Activated T-cell treated with anti-CD3 and anti-CD28 coated beads, Interleukin-2, amount 50 U/mL, for 72 hours (primary cell): Measurements from ENCODE around the gene DOLK. TPM values are rescaled to one million over a fixed set of nuclear protein-coding genes. Genes with fewer than 3 reads are reported as not detected.
"Not testable (repeated sequence)": the region's sequence is repeated elsewhere in the genome, so short reads cannot be mapped to it uniquely, and the experiment has no call there.

Source experiments
- ATAC-seq, 2 donors: fragments of 150-1000 bp; cut with Tn5 transposase; replicated peaks in 1 of 2; 2 replicates each; pipeline ENCODE4 v1.10.0; 2021; ENCODE audit warnings: moderate library complexity in 2 of 2, mild to moderate bottlenecking in 1 of 2
- DNase-seq, 2 donors: peaks; one replicate each; pipeline ENCODE4 v3.0.0; 2021 to 2022; ENCODE audit warnings: mixed read lengths in 1 of 2
- H3K27ac Mint-ChIP-seq: one replicate; pipeline ENCODE4 v1.8.0; 2022; ENCODE audit warnings: mild to moderate bottlenecking, moderate library complexity, mixed read lengths
- H3K27me3 Mint-ChIP-seq: one replicate; pipeline ENCODE4 v1.8.0; 2022; ENCODE audit warnings: low read depth, mixed read lengths
- H3K36me3 Mint-ChIP-seq, 2 donors: one replicate each; pipeline ENCODE4 v1.8.0; 2022; ENCODE audit warnings: mixed read lengths in 2 of 2, mild to moderate bottlenecking in 1 of 2; ENCODE audit not compliant: insufficient read depth in 2 of 2
- H3K4me1 Mint-ChIP-seq: one replicate; pipeline ENCODE4 v1.8.0; 2022; ENCODE audit warnings: low read depth, mixed read lengths
- H3K4me3 Mint-ChIP-seq, 2 donors: one replicate each; pipeline ENCODE4 v1.8.0; 2022; ENCODE audit warnings: mild to moderate bottlenecking in 2 of 2, mixed read lengths in 2 of 2, moderate library complexity in 2 of 2
- H3K9me3 Mint-ChIP-seq, 2 donors: one replicate each; pipeline ENCODE4 v1.8.0; 2022; ENCODE audit warnings: mixed read lengths in 2 of 2
- total RNA-seq, 2 donors: library from RNA; stranded (reverse); gene quantifications; one replicate each; pipeline ENCODE4 v1.2.3, GENCODE V29; 2022

The DOLK gene
- 1 to 10 TPM; 6.8 to 6.9 TPM for total RNA-seq

- Mint-ChIP-seq H3K27ac (peak within 1 kb of the TSS; percentile 95), H3K4me1 (peaks cover 57% of the 10 kb centered on the region), H3K27me3 (no peaks in the 10 kb centered on the region), H3K4me3 (peak within 1 kb of the TSS; percentile 96 to 97), H3K36me3 (peaks cover 5 to 14% of the 10 kb centered on the region in 2 donors), H3K9me3 (no peaks in the 10 kb centered on the region)
- ATAC-seq: peak; percentile 88
- DNase-seq: peak; percentile 99 to 100
Measured at GRCh38 chr9:128947527-128948301, at the start of gene DOLK, which contains the start of gene NUP188. Gene DOLK, minus strand, starts transcription at chr9:128947603. Its CDS starts 300 bp downstream, at chr9:128947303. Gene NUP188, plus strand, starts transcription at chr9:128947699. Its CDS starts 21 bp downstream, at chr9:128947720.

- H3K4me3 Mint-ChIP-seq: no peak overlapping the region
- no peak for DNase-seq
- no peaks in the 10 kb centered on the region for H3K9me3 Mint-ChIP-seq
- peak in 1 of 2 donors; percentile 7 for ATAC-seq
- no peaks in the 10 kb centered on the region for H3K27me3 Mint-ChIP-seq
- H3K4me1 Mint-ChIP-seq: no peaks in the 10 kb centered on the region
- peaks cover 15 to 36% of the 10 kb centered on the region in 2 donors for H3K36me3 Mint-ChIP-seq
- no peak overlapping the region for H3K27ac Mint-ChIP-seq
Measured at GRCh38 chr9:128995791-128996190, 48.4 kb upstream of the DOLK start.

- no peak overlapping the region for H3K4me3 Mint-ChIP-seq
- DNase-seq (no peak), ATAC-seq (no peak)
- peaks cover 17 to 37% of the 10 kb centered on the region in 2 donors for H3K36me3 Mint-ChIP-seq
- no peaks in the 10 kb centered on the region for H3K9me3 Mint-ChIP-seq
- no peaks in the 10 kb centered on the region for H3K27me3 Mint-ChIP-seq
- no peaks in the 10 kb centered on the region for H3K4me1 Mint-ChIP-seq
- peak overlapping the region; percentile 17 for H3K27ac Mint-ChIP-seq
Measured at GRCh38 chr9:128992995-128993394, 45.6 kb upstream of the DOLK start.

- DNase-seq: no peak
- no peak for ATAC-seq
- H3K27me3 Mint-ChIP-seq: no peaks in the 10 kb centered on the region
- no peaks in the 10 kb centered on the region for H3K4me1 Mint-ChIP-seq
- peaks cover 10 to 37% of the 10 kb centered on the region in 2 donors for H3K36me3 Mint-ChIP-seq
- no peak overlapping the region for H3K27ac Mint-ChIP-seq
- H3K9me3 Mint-ChIP-seq: no peaks in the 10 kb centered on the region
- H3K4me3 Mint-ChIP-seq: no peak overlapping the region
Measured at GRCh38 chr9:128987805-128988204, 40.4 kb upstream of the DOLK start.

GRCh38 chr9:128986671-128987070, 39.3 kb upstream of the DOLK start:
- H3K4me1 Mint-ChIP-seq: no peaks in the 10 kb centered on the region
- H3K9me3 Mint-ChIP-seq: no peaks in the 10 kb centered on the region
- no peak overlapping the region for H3K4me3 Mint-ChIP-seq
- peaks cover 14 to 39% of the 10 kb centered on the region in 2 donors for H3K36me3 Mint-ChIP-seq
- ATAC-seq (no peak), DNase-seq (no peak)
- H3K27me3 Mint-ChIP-seq: no peaks in the 10 kb centered on the region
- no peak overlapping the region for H3K27ac Mint-ChIP-seq

GRCh38 chr9:128983536-128983935, 36.1 kb upstream of the DOLK start:
- no peak overlapping the region for H3K4me3 Mint-ChIP-seq
- peaks cover 13 to 47% of the 10 kb centered on the region in 2 donors for H3K36me3 Mint-ChIP-seq
- H3K27me3 Mint-ChIP-seq: no peaks in the 10 kb centered on the region
- ATAC-seq (no peak), DNase-seq (no peak)
- no peaks in the 10 kb centered on the region for H3K4me1 Mint-ChIP-seq
- H3K9me3 Mint-ChIP-seq: no peaks in the 10 kb centered on the region
- no peak overlapping the region for H3K27ac Mint-ChIP-seq

GRCh38 chr9:128979111-128979510, 31.7 kb upstream of the DOLK start:
- ATAC-seq: no peak
- Mint-ChIP-seq H3K27me3 (no peaks in the 10 kb centered on the region), H3K36me3 (peaks cover 7 to 39% of the 10 kb centered on the region in 2 donors), H3K27ac (no peak overlapping the region), H3K4me1 (no peaks in the 10 kb centered on the region), H3K4me3 (no peak overlapping the region), H3K9me3 (no peaks in the 10 kb centered on the region)
- DNase-seq: no peak

- Mint-ChIP-seq H3K27me3 (no peaks in the 10 kb centered on the region), H3K4me3 (no peak overlapping the region), H3K4me1 (no peaks in the 10 kb centered on the region), H3K9me3 (no peaks in the 10 kb centered on the region), H3K36me3 (peaks cover 8 to 28% of the 10 kb centered on the region in 2 donors), H3K27ac (peak overlapping the region; percentile 20)
- no peak for DNase-seq
- ATAC-seq: no peak
Measured at GRCh38 chr9:128972956-128973355, 25.6 kb upstream of the DOLK start.

- ATAC-seq: no peak
- H3K4me3 Mint-ChIP-seq: no peak overlapping the region
- H3K27me3 Mint-ChIP-seq: no peaks in the 10 kb centered on the region
- H3K9me3 Mint-ChIP-seq: no peaks in the 10 kb centered on the region
- peaks cover 9 to 21% of the 10 kb centered on the region in 2 donors for H3K36me3 Mint-ChIP-seq
- H3K27ac Mint-ChIP-seq: no peak overlapping the region
- DNase-seq: no peak
- H3K4me1 Mint-ChIP-seq: no peaks in the 10 kb centered on the region
Measured at GRCh38 chr9:128969491-128969890, 22.1 kb upstream of the DOLK start.

- not testable (repeated sequence) for ATAC-seq, H3K9me3 Mint-ChIP-seq, H3K27me3 Mint-ChIP-seq, H3K27ac Mint-ChIP-seq, H3K4me3 Mint-ChIP-seq, H3K4me1 Mint-ChIP-seq, DNase-seq
- peaks cover 3 to 21% of the 10 kb centered on the region in 2 donors for H3K36me3 Mint-ChIP-seq
Measured at GRCh38 chr9:128961403-128961802, 14.0 kb upstream of the DOLK start.

GRCh38 chr9:128947277-128947526, 201 bp downstream of the DOLK start:
- Mint-ChIP-seq H3K4me1 (peaks cover 57% of the 10 kb centered on the region), H3K9me3 (no peaks in the 10 kb centered on the region), H3K4me3 (peak overlapping the region; percentile 96 to 97), H3K27me3 (no peaks in the 10 kb centered on the region), H3K27ac (peak overlapping the region; percentile 95), H3K36me3 (peaks cover 5 to 13% of the 10 kb centered on the region in 2 donors)
- ATAC-seq (peak in 1 of 2 donors; percentile 28), DNase-seq (no peak)

GRCh38 chr9:128946571-128947276, 679 bp downstream of the DOLK start:
- H3K9me3 Mint-ChIP-seq: no peaks in the 10 kb centered on the region
- peak overlapping the region; percentile 96 to 97 for H3K4me3 Mint-ChIP-seq
- no peak for DNase-seq
- peak overlapping the region; percentile 95 for H3K27ac Mint-ChIP-seq
- no peaks in the 10 kb centered on the region for H3K27me3 Mint-ChIP-seq
- H3K4me1 Mint-ChIP-seq: peaks cover 57% of the 10 kb centered on the region
- no peak for ATAC-seq
- H3K36me3 Mint-ChIP-seq: peaks cover 5 to 11% of the 10 kb centered on the region in 2 donors

- no peak for ATAC-seq
- no peaks in the 10 kb centered on the region for H3K9me3 Mint-ChIP-seq
Measured at GRCh38 chr9:128945798-128946501, 1.5 kb downstream of the DOLK start.

More at GRCh38 chr9:128945798-128946501, 1.5 kb downstream of the DOLK start:
- no peak for DNase-seq
- H3K4me1 Mint-ChIP-seq: peaks cover 49% of the 10 kb centered on the region
- no peaks in the 10 kb centered on the region for H3K27me3 Mint-ChIP-seq
- peaks cover 5 to 11% of the 10 kb centered on the region in 2 donors for H3K36me3 Mint-ChIP-seq
- H3K27ac Mint-ChIP-seq: peak overlapping the region; percentile 77
- H3K4me3 Mint-ChIP-seq: peak overlapping the region; percentile 96 to 97
